A549 (cell line): ENCODE data around the gene KCNB1. TPM values are rescaled to one million over a fixed set of nuclear protein-coding genes. Genes with fewer than 3 reads are reported as not detected.
A peak's percentile ranks its signal among the peaks of the same experiment; 100 is the strongest.

Source experiments
- ATAC-seq, 2 experiments: fragments of 200-7000 bp in 1 of 2; fragments of >200 bp in 1 of 2; cut with Nextera tagmentation in 1 of 2; cut with Tn5 transposase in 1 of 2; 3 replicates each; pipeline versions ENCODE4 v1.8.0 to v1.9.1; 2018 to 2020; ENCODE audit warnings: mild to moderate bottlenecking in 1 of 2, moderate library complexity in 1 of 2
- CTCF ChIA-PET: fragments of 300-600 bp; sonication (Branson Sonifier 250); formaldehyde crosslinking; extraction: SDS; loops from one replicate; lab custom pipeline; 2021; ENCODE audit warnings: antibody characterized with exemption, inconsistent platforms; lab: Yijun Ruan, JAX
- POLR2A ChIA-PET: fragments of 350-600 bp; formaldehyde crosslinking; extraction: SDS; loops from one replicate; lab custom pipeline; 2021; ENCODE audit warnings: antibody characterized with exemption, inconsistent platforms; lab: Yijun Ruan, JAX
- DNase-seq, 2 experiments: peaks; one replicate each; pipeline versions ENCODE4 v3.0.0 to v3.0.0-alpha.2; 2011 to 2016; ENCODE audit warnings: low read depth in 1 of 2, low spot score in 1 of 2
- FAIRE-seq: peaks from 2 replicates; lab custom pipeline; 2011; peaks lifted over from hg19 to GRCh38; lab: Jason Lieb, UNC
- H3K27ac ChIP-seq, 2 experiments: fragments of >200 bp; sonication (Bioruptor Twin); formaldehyde crosslinking; 3 replicates each; pipeline ENCODE4 v1.5.1; 2016 to 2017
- H3K4me1 ChIP-seq: fragments of >200 bp; sonication (Bioruptor Twin); formaldehyde crosslinking; 3 replicates; pipeline ENCODE4 v1.6.1; 2016
- H3K4me2 ChIP-seq: fragments of >200 bp; sonication (Bioruptor Twin); formaldehyde crosslinking; 3 replicates; pipeline ENCODE4 v1.6.1; 2016
- H3K4me3 ChIP-seq: fragments of >200 bp; sonication (Bioruptor Twin); formaldehyde crosslinking; 3 replicates; pipeline ENCODE4 v1.5.1; 2016
- H3K9me3 ChIP-seq: fragments of >200 bp; sonication (Bioruptor Twin); formaldehyde crosslinking; 3 replicates; pipeline ENCODE4 v1.6.1; 2016
- CBX2 ChIP-seq: fragments of 200-600 bp; sonication (generic); IDR thresholded peaks from 2 replicates; pipeline ENCODE4 v1.6.1; 2016; ENCODE audit warnings: low read depth, mild to moderate bottlenecking, borderline replicate concordance
- CHD4 ChIP-seq: fragments of 200-600 bp; sonication (generic); IDR thresholded peaks from 2 replicates; pipeline ENCODE4 v1.6.1; 2016; ENCODE audit warnings: antibody characterized with exemption, mild to moderate bottlenecking, borderline replicate concordance
- EP300 ChIP-seq, 2 experiments: fragments of >200 bp; sonication (Bioruptor Twin); formaldehyde crosslinking; IDR thresholded peaks; 2 replicates in 1 of 2; 3 replicates in 1 of 2; pipeline ENCODE4 v1.6.1; 2016 to 2017
- FOSL2 ChIP-seq, 2 experiments: fragments of 450-650 bp in 1 of 2; fragments of >200 bp in 1 of 2; sonication (Bioruptor Twin) in 1 of 2; formaldehyde crosslinking; IDR thresholded peaks; 2 replicates each; pipeline versions ENCODE4 v1.5.0 to v1.6.1; 2016 to 2020; ENCODE audit warnings: mild to moderate bottlenecking in 1 of 2, moderate library complexity in 1 of 2
- MAFK ChIP-seq: fragments of 450-650 bp; IDR thresholded peaks from 2 replicates; pipeline ENCODE4 v1.6.1; 2014; ENCODE audit not compliant: partially characterized antibody
- POLR2A ChIP-seq: IDR thresholded peaks from 2 replicates; pipeline ENCODE4 v1.6.1; 2012; ENCODE audit warnings: mild to moderate bottlenecking, low read length
- TFCP2L1 ChIP-seq: fragments of 250-450 bp; sonication (Bioruptor Pico); IDR thresholded peaks from 2 replicates; pipeline ENCODE4 v1.5.0; 2021; ENCODE audit warnings: mild to moderate bottlenecking
- WGBS: methylation state at CpG from one replicate; pipeline ENCODE4 v1.1.6; 2017; ENCODE audit errors: missing lambda C conversion rate; 5-methylcytosine and 5-hydroxymethylcytosine counted together
- polyA plus RNA-seq, 4 experiments: library from polyadenylated mRNA; depleted of rRNA in 3 of 4; stranded (reverse); fragments of >200 nt; fragmentation: RNase III in 1 of 4; extraction: RNeasy Plus Mini Kit Qiagen cat#74134 plus additional on column Dnase treatment in 1 of 4; gene quantifications; 2 replicates in 3 of 4; 3 replicates in 1 of 4; pipeline ENCODE4 v1.2.3, GENCODE V29; 2011 to 2017
- TF ChIP-seq, protein P1 (sequence below): fragments of 250-450 bp; sonication (Bioruptor Pico); IDR thresholded peaks from 2 replicates; pipeline ENCODE4 v1.5.0; 2020; ENCODE audit warnings: low read depth, mild to moderate bottlenecking, moderate library complexity
- TF ChIP-seq, protein P2 (sequence below): fragments of 450-650 bp; IDR thresholded peaks from 2 replicates; pipeline ENCODE4 v1.6.1; 2014; ENCODE audit warnings: antibody characterized with exemption

The KCNB1 gene
- polyA plus RNA-seq, 2 of the 4 experiments (the other 2 are of a cell fraction): 0.12 to 0.28 TPM

DNA sequence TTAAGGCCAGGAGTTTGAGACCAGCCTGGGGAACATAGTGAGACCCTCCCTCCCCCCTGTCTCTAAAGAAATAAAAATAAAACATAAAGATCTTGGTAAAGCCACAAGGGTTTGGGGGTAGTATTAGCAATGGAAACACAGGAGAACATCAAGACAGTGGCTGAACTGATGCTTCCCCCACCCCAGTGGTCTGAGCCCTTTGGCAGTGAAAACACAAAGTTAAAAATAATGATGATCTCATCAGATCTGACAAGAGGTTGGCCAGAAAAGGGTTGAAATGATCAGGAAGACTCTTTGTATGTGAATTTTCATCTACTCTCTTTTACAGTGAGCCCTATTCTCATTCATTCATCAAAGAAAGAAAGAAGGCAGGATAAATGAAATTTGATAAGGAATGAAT lies 93.7 kb downstream of the KCNB1 start:
- Histone ChIP-seq H3K4me1 (peaks cover 4% of the 10 kb centered on the region; the same call in 2 of the 3 replicates), H3K27ac (no peak overlapping the region), H3K4me2 (no peak overlapping the region), H3K9me3 (no peaks in the 10 kb centered on the region), H3K4me3 (no peak overlapping the region)
- FAIRE-seq (no peak), ATAC-seq (no peak), DNase-seq (no peak)
- ChIA-PET CTCF (interaction anchor here (0.6 to 2.0 kb wide), 7 partner anchors 9 to 514 kb away, joined by 3 to 6 read pairs (median 3); no protein-coding TSS in a partner anchor), POLR2A (no interaction called here)
- peak; percentile 74 for TF ChIP-seq MAFK
- TF ChIP-seq, protein P1, sequence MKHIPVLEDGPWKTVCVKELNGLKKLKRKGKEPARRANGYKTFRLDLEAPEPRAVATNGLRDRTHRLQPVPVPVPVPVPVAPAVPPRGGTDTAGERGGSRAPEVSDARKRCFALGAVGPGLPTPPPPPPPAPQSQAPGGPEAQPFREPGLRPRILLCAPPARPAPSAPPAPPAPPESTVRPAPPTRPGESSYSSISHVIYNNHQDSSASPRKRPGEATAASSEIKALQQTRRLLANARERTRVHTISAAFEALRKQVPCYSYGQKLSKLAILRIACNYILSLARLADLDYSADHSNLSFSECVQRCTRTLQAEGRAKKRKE (CRISPR knock-in tag): no peak

- WGBS: 54% methylated on average over 4 of the region's 4 CpGs
- Histone ChIP-seq H3K4me1 (peaks cover 4% of the 10 kb centered on the region; the same call in 2 of the 3 replicates), H3K27ac (no peak overlapping the region), H3K4me3 (no peak overlapping the region), H3K9me3 (no peaks in the 10 kb centered on the region), H3K4me2 (no peak overlapping the region)
- FAIRE-seq (no peak), ATAC-seq (no peak), DNase-seq (no peak)
- ChIA-PET CTCF (interaction anchor here (9.2 kb wide), 1 partner anchor 9 kb away, joined by 60 read pairs; no protein-coding TSS in a partner anchor), POLR2A (no interaction called here)
- TF ChIP-seq FOSL2 (IDR thresholded peaks at IDR 0.05) (no peak), FOSL2 (CRISPR knock-in tag; IDR thresholded peaks at IDR 0.05) (no peak), TFCP2L1 (no peak), MAFK (no peak), POLR2A (no peak)
Measured at GRCh38 chr20:49387581-49387939, 94.9 kb downstream of the KCNB1 start.

DNA sequence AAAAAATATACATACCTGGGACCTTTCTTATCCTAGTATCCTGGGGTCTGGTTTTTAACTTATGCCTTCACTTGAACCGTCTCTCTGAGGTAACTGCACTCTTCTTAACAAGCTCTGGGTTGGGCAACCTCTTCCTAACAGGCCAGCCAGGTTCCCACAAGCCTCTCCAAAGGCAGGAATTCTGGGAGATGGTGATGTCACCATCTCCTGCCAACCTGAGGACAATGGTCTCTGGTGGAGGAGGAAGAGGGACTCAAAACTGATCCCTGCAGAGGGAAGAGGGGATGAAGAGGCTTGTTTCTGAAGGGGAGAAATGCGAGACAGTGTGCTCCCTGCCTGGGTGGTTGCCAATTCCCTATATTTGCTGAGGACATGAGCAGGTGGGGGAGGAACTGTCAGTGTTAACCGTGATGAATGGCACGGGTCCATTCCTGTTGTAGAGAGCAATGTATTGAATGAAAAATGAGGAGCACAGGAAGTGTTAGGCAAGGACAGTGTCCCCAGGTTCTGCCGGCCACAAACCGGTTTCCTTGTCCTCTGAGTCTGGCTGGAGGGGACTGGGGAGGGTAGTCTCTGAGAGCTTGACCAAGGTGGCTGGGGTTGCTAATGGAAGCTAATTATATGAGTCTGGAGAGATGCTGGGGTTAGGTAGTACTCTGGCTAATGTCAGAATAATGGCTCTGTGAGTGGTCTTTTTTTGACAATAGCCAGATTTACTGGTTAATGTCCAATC lies 95.5 kb downstream of the KCNB1 start:
- H3K9me3 ChIP-seq: no peaks in the 10 kb centered on the region
- ATAC-seq: no peak
- POLR2A ChIA-PET: no interaction called here
- CTCF ChIA-PET: interaction anchor here (1.5 to 9.2 kb wide), 3 partner anchors 9 to 501 kb away, joined by 3 to 60 read pairs (median 31); partner anchors contain the start of gene KCNB1
- H3K4me2 ChIP-seq: no peak overlapping the region
- H3K4me1 ChIP-seq: peaks cover 5% of the 10 kb centered on the region; the same call in 2 of the 3 replicates
- WGBS: 52% methylated on average over 6 of the region's 6 CpGs
- no peak for TF ChIP-seq CHD4
- TF ChIP-seq MAFK: no peak
- no peak for TF ChIP-seq CBX2
- TF ChIP-seq, all 56 proteins: peak for 0
- DNase-seq (no peak), FAIRE-seq (no peak)
- H3K4me3 ChIP-seq: no peak overlapping the region
- no peak overlapping the region for H3K27ac ChIP-seq

GRCh38 chr20:49385465-49385864 lies 97.0 kb downstream of the KCNB1 start:
- ATAC-seq (peak; percentile 83 to 92), DNase-seq (peak in 1 of 2 experiments; percentile 53), FAIRE-seq (peak; percentile 56)
- CTCF ChIA-PET: interaction anchor here (0.9 to 9.2 kb wide), 19 partner anchors 10 to 223 kb away, joined by 3 to 60 read pairs (median 8); partner anchors contain the start of gene KCNB1
- Histone ChIP-seq H3K4me2 (no peak overlapping the region), H3K4me1 (peaks cover 19% of the 10 kb centered on the region), H3K9me3 (no peaks in the 10 kb centered on the region), H3K4me3 (no peak overlapping the region), H3K27ac (no peak overlapping the region)
- TF ChIP-seq, protein P2, sequence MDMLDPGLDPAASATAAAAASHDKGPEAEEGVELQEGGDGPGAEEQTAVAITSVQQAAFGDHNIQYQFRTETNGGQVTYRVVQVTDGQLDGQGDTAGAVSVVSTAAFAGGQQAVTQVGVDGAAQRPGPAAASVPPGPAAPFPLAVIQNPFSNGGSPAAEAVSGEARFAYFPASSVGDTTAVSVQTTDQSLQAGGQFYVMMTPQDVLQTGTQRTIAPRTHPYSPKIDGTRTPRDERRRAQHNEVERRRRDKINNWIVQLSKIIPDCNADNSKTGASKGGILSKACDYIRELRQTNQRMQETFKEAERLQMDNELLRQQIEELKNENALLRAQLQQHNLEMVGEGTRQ: peak; percentile 84
- no peak for TF ChIP-seq EP300 (IDR thresholded peaks at IDR 0.05)
- WGBS: 10% methylated on average over 1 of the region's 1 CpG
- POLR2A ChIA-PET: interaction anchor here (0.5 kb wide), 1 partner anchor 119 kb away, joined by 3 read pairs; no protein-coding TSS in a partner anchor
